ENCODE data around the gene USP10.

USP10 gene

GRCh38 chr16:84722068-84722467 lies 22.3 kb downstream of the USP10 start:
- H3K4me3 ChIP-seq (ENCODE audit: low read length): no peak overlapping the region
- TF ChIP-seq CTCF (conservative IDR thresholded peaks at IDR 0.05; ENCODE audit: low read length): no peak
- DNase-seq (ENCODE audit: low read depth): no peak

- TF ChIP-seq CTCF (conservative IDR thresholded peaks at IDR 0.05; ENCODE audit: low read length): no peak
- H3K4me3 ChIP-seq (ENCODE audit: low read length): no peak overlapping the region
- DNase-seq (ENCODE audit: low read depth): no peak
Measured at GRCh38 chr16:84723906-84724305, 24.1 kb downstream of the USP10 start.

DNA sequence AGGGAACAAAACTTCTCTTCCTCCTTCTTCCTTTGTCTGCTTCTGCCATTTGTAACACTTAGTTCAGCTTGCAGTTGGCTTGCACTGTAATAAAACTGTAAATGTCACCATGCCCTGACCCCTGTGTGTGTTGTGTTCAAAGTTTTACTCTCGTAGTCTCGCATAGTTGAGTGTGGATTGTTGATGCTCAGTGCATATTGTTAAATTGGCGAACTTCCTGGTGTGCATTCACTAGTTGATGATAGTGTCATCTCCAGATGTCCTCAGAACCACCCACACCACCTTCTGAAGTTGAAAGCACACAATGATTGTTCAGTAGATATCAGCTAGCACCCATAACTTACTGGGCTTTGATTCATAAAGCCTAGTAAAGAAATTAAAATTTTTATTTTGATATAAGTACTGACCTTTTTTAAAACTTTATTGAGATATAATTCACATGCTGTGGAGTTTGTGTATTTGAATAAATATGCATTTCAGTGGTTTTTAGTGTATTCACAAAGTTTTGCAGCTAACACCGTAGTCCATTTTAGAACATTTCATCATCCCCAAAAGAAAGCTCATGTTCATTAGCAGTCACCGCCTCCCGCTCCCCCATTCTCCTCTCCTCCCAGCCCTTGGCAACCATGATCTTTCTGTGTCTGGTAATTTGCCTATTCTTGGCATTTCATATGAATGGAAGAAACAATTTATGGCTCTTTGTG lies 25.0 kb downstream of the USP10 start:
- no peak overlapping the region for H3K4me3 ChIP-seq (ENCODE audit: low read length)
- peak; percentile 39 for DNase-seq (ENCODE audit: low read depth)
- TF ChIP-seq CTCF (conservative IDR thresholded peaks at IDR 0.05; ENCODE audit: low read length): no peak

- H3K4me3 ChIP-seq (ENCODE audit: low read length): no peak overlapping the region
- DNase-seq (ENCODE audit: low read depth): no peak
- TF ChIP-seq CTCF (conservative IDR thresholded peaks at IDR 0.05; ENCODE audit: low read length): no peak
Measured at GRCh38 chr16:84725481-84726078, 25.8 kb downstream of the USP10 start.

GRCh38 chr16:84726079-84726668 lies 26.4 kb downstream of the USP10 start:
- no peak overlapping the region for H3K4me3 ChIP-seq (ENCODE audit: low read length)
- peak; percentile 93 for TF ChIP-seq CTCF (conservative IDR thresholded peaks at IDR 0.05; ENCODE audit: low read length)
- DNase-seq (ENCODE audit: low read depth): peak; percentile 82

- DNase-seq (ENCODE audit: low read depth): no peak
- no peak overlapping the region for H3K4me3 ChIP-seq (ENCODE audit: low read length)
- no peak for TF ChIP-seq CTCF (conservative IDR thresholded peaks at IDR 0.05; ENCODE audit: low read length)
Measured at GRCh38 chr16:84726669-84727467, 27.1 kb downstream of the USP10 start.
